ENCODE data around the gene TTC13.

GRCh38 chr1:230883967-230884366 lies 94.7 kb downstream of the TTC13 start:
- no peak for TF ChIP-seq CTCF (IDR thresholded peaks at IDR 0.05)
- TF ChIP-seq POLR2A (IDR thresholded peaks at IDR 0.05) = no peak

Data from testis (tissue), 2 donors.